D721Med (cell line): ENCODE measurements around the gene FAM163A.
"Not testable (repeated sequence)": the region's sequence is repeated elsewhere in the genome, so short reads cannot be mapped to it uniquely, and the experiment has no call there.

Source experiments
- DNase-seq: peaks from one replicate; pipeline ENCODE4 v3.0.0; 2011; ENCODE audit warnings: low spot score; ENCODE audit not compliant: insufficient read length
- FAIRE-seq: peaks from 2 replicates; lab custom pipeline; 2011; peaks lifted over from hg19 to GRCh38; lab: Jason Lieb, UNC
- CTCF ChIP-seq: IDR thresholded peaks from 2 replicates; pipeline ENCODE4 v1.5.1; 2012; ENCODE audit warnings: mild to moderate bottlenecking, control low read depth; ENCODE audit not compliant: insufficient read depth; ENCODE audit errors: missing control alignments

Gene FAM163A

DNA sequence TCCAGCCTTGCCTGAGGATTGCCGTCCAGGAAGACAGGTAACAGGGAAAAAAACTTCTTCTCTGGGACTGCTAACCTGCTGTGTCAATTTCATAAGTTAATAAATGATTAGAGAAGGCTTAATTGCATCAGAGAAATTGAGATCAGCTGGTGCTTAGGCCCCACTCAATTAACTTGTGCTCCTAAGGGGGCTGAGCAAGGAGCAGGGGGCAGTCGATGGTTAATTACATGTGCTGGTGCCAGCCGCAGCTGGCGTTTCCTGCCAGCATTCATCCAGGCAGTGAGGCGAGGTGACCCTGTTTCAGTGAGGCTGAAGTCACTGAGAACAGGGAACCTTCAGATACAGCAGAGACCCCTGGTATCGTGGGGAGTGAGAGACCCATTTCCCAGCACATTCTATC is 60.0 kb downstream of the FAM163A start:
- no peak for FAIRE-seq
- no peak for TF ChIP-seq CTCF
- no peak for DNase-seq

DNA sequence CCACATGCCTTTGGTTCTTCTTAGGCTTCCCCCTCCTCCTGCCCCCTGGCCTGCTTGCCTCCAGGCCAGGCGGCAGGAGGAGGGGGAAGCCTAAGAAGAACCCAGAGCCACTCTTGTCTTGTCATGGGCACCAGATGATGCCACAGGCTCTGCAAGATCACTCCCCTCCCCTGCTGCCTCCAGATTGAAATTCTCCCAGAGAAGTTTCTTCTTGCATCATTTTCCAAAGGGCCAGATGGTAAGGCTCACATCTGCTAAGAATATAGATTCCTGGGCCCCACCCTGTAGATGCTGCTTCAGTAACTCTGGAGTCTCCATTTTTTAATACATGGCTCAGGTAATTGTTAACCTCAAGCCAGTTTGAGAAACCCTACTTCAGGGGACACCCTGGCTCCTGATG is 60.8 kb downstream of the FAM163A start:
- TF ChIP-seq CTCF, result no peak
- DNase-seq, result no peak
- FAIRE-seq, result no peak

GRCh38 chr1:179804417-179804816 is 61.3 kb downstream of the FAM163A start:
- not testable (repeated sequence) for FAIRE-seq, DNase-seq

DNA sequence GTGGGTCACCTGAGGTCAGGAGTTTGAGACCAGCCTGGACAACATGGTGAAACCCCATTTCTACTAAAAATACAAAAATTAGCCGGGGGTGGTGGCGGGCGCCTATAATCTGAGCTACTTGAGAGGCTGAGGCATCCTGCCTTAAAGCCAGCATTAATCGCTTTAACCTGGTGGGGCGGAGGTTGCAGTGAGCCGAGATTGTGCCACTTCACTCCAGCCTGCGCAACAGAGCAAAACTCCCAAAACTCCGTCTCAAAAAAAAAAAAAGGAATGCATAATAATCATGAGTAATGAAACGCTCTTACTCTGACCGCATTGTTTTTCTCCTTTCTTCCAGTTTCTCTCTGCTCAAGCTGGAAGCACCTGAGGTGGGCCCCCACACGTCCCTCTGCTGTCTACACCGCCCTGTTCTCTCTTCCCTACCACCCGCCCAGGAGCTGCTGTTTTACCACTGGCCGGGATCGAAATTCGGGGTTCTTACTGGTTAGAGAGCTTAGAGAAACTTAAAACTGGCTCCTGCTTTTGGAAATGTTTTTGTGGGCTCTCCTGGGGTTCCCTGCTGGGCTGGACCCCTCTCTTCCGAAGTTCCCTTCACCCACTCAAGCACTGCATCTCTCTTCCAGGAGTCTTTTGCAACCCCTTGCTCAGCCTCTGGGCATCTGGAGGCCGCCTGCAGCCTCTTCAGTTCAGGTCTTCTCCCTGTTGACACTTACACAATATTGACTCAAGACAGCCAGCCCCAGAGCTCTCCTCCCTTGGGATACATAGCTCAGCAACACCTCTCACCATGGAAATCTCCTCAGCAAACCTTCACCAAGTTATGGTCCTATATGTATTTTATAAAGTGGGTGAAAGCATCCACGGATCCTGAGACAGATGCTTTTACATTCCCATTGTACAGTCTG is 62.5 kb downstream of the FAM163A start:
- TF ChIP-seq CTCF, result no peak
- FAIRE-seq (no peak), DNase-seq (no peak)

GRCh38 chr1:179806333-179806732 is 63.2 kb downstream of the FAM163A start:
- no peak for DNase-seq
- no peak for FAIRE-seq
- TF ChIP-seq CTCF, result no peak

DNA sequence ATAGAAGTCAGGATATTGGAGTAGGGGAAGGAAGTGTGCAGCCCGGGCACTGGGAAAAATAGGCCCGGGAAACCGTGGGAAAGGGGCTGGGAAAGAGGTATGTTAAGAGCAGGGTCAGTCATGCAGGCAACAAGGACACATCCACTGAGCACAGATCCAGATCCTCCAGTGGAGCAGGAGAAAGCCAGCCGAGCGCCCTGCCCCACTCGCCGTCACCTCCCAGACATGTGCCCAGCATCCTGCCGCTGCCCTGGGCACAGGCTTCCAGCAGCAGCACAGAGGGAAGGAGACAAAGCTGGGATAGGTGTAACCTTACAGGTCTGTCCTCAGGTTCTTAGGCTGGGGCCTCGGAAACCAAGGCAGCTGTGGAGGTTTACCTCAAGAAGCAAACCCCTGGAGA is 64.2 kb downstream of the FAM163A start:
- DNase-seq (no peak), FAIRE-seq (no peak)

GRCh38 chr1:179807691-179808485 is 64.8 kb downstream of the FAM163A start:
- no peak for TF ChIP-seq CTCF
- DNase-seq (no peak), FAIRE-seq (no peak)

More for the DNA sequence above, 64.2 kb downstream of the FAM163A start:
- no peak for TF ChIP-seq CTCF
